Mucosa of rectum (tissue), 2 donors: ENCODE results near the gene MYO1A.
"Not testable (repeated sequence)": the region's sequence is repeated elsewhere in the genome, so short reads cannot be mapped to it uniquely, and the experiment has no call there.

ENCODE experiments used
- H3K27ac ChIP-seq, 2 donors: one replicate each; pipeline ENCODE4 v1.7.0; 2013; ENCODE audit warnings: inconsistent platforms in 2 of 2, low read depth in 2 of 2, low read length in 2 of 2
- H3K27me3 ChIP-seq, 2 donors: one replicate each; pipeline ENCODE4 v1.7.0; 2013; ENCODE audit warnings: low read length in 2 of 2; ENCODE audit not compliant: control insufficient read depth in 2 of 2, insufficient read depth in 2 of 2
- H3K36me3 ChIP-seq, 2 donors: one replicate each; pipeline ENCODE4 v1.7.0; 2013; ENCODE audit warnings: low read length in 2 of 2; ENCODE audit not compliant: control insufficient read depth in 2 of 2, insufficient read depth in 2 of 2
- H3K4me1 ChIP-seq, 2 donors: one replicate each; pipeline ENCODE4 v1.7.0; 2013; ENCODE audit warnings: low read length in 2 of 2, mild to moderate bottlenecking in 1 of 2; ENCODE audit not compliant: control insufficient read depth in 2 of 2, insufficient read depth in 2 of 2
- H3K4me3 ChIP-seq, 2 donors: one replicate each; pipeline ENCODE4 v1.7.0; 2013; ENCODE audit warnings: low read length in 2 of 2
- H3K9ac ChIP-seq, 2 donors: one replicate each; pipeline ENCODE4 v1.7.0; 2013; ENCODE audit warnings: low read length in 2 of 2, low read depth in 1 of 2, mild to moderate bottlenecking in 1 of 2
- H3K9me3 ChIP-seq, 2 donors: one replicate each; pipeline ENCODE4 v1.7.0; 2013; ENCODE audit warnings: low read length in 2 of 2; ENCODE audit not compliant: control insufficient read depth in 2 of 2
- donor health status: healthy.
- donor health status: Normal muscosa, but diverticular disease.

MYO1A gene

DNA sequence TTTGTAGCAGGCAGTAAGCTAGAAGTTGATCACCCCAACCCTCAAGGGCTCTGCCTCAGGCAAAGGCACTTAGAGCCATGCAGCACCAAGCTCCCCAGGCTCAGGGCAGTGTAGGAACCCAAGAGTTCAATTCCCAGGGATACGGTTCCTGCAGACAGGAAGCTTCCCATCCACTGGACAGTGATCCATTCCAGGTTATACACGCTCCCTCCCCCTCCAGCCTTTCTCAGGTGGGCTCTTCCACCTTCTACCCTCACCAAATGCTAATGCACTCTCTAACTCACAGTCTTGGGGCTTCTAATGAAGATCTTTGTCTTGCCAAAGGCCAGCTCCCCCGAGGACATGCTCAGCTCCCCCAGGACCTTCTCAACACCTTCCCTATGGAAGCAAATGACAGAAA is 12.7 kb downstream of the MYO1A start:
- H3K9ac ChIP-seq, result no peak overlapping the region
- H3K36me3 ChIP-seq, result peaks cover 49 to 52% of the 10 kb centered on the region in 2 donors
- no peaks in the 10 kb centered on the region for H3K4me1 ChIP-seq
- no peak overlapping the region for H3K4me3 ChIP-seq
- H3K9me3 ChIP-seq, result no peaks in the 10 kb centered on the region
- H3K27ac ChIP-seq, result no peak overlapping the region
- H3K27me3 ChIP-seq, result no peaks in the 10 kb centered on the region

DNA sequence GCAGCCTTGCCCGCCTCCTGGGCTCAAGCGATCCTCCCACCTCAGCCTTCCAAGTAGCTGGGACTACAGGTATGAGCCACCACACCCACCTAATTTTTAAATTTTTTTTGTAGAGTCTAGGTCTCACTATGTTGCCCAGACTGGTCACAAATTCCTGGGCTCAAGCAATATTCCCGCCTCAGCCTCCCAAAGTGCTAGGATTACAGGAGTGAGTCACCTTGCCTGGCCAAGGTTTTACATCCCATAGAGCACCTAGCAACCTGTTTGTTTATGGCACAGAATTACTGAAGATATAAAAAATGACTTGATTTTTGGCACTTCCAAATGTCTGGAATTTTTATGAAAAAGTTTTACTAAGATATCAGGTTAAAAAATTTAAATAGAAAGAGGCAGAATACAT is 16.5 kb downstream of the MYO1A start:
- Histone ChIP-seq H3K36me3 (peaks cover 50 to 64% of the 10 kb centered on the region in 2 donors), H3K27me3 (no peaks in the 10 kb centered on the region), H3K9me3 (no peaks in the 10 kb centered on the region), H3K4me3 (no peak overlapping the region), H3K4me1 (peaks cover 0 to 6% of the 10 kb centered on the region in 2 donors), H3K27ac (no peak overlapping the region), H3K9ac (no peak overlapping the region)

DNA sequence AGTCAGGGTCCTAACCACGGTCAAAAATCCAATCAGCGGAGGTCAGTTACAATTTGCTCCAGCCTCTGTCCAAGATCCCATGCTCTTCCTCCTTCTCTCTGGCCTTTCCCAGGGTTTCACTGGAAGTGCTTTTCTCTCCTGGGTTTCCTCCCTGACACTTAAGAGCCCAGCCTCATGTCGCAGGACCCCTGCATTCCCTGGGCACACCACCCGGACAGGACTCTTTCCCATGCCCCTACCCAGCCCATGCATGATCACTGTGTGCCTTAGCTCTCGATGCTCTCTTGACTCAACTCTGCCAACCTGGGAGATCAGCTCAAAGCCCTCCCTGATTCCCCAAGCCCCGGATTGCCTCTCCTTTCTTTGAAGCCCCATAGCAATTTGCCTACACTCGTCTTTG is 18.1 kb downstream of the MYO1A start:
- Histone ChIP-seq H3K4me1 (peaks cover 0 to 6% of the 10 kb centered on the region in 2 donors), H3K9me3 (no peaks in the 10 kb centered on the region), H3K36me3 (peaks cover 43 to 61% of the 10 kb centered on the region in 2 donors), H3K9ac (no peak overlapping the region), H3K27me3 (no peaks in the 10 kb centered on the region), H3K27ac (no peak overlapping the region), H3K4me3 (no peak overlapping the region)

DNA sequence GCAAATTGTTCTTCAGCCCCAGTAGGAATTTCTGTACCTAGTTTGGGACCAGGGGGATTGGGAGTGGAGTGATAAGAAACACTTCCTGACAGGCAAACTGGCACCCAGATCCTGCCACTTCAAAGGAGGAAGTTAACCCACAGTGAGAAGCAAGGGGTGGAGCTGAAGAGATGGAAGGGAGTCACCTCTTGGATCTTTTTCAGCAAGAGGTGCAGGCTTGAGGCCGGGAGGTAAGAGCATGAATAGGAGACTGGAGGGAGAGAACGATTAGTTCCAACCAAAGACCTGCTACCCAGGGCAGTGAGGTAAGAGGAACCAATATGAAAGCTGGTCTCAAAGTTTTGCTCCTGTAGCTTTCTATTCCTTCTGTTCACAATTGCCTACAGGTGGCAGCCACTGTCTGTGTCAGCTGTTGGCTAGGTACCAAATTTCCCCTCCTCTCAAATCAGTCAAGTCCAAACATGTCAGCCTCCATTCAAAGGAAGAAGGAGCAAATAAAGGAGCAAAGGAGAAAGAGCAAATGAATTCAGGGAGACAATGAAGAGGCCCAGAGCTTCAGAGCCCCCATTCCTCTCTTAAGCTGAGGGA is 18.7 kb downstream of the MYO1A start:
- H3K36me3 ChIP-seq, result peaks cover 47 to 58% of the 10 kb centered on the region in 2 donors
- no peaks in the 10 kb centered on the region for H3K9me3 ChIP-seq
- H3K27me3 ChIP-seq, result no peaks in the 10 kb centered on the region
- no peak overlapping the region for H3K27ac ChIP-seq
- H3K4me1 ChIP-seq, result peaks cover 0 to 6% of the 10 kb centered on the region in 2 donors
- H3K9ac ChIP-seq, result no peak overlapping the region
- no peak overlapping the region for H3K4me3 ChIP-seq

DNA sequence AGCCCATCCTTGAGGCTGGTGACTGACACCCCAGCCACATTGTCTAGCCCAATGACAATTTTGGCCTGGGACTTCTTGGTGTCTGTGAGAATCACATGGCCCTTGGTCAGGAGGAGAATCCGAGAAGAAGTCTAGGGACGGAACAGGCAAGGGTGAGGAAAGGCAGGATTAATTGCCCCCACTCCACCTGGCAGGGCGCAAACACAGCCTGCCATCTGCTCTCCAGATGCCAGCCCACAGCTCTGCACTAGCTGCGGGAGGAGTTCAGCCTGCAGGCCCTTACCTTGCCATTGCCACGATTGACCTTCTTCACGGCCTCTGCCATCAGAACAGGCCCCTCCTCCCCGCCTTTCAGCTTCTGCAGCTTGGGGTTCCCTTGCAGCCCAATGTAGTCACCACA is 20.5 kb downstream of the MYO1A start:
- Histone ChIP-seq H3K27me3 (no peaks in the 10 kb centered on the region), H3K9ac (no peak overlapping the region), H3K36me3 (peaks cover 40 to 49% of the 10 kb centered on the region in 2 donors), H3K4me3 (no peak overlapping the region), H3K4me1 (peaks cover 0 to 6% of the 10 kb centered on the region in 2 donors), H3K9me3 (no peaks in the 10 kb centered on the region), H3K27ac (no peak overlapping the region)

DNA sequence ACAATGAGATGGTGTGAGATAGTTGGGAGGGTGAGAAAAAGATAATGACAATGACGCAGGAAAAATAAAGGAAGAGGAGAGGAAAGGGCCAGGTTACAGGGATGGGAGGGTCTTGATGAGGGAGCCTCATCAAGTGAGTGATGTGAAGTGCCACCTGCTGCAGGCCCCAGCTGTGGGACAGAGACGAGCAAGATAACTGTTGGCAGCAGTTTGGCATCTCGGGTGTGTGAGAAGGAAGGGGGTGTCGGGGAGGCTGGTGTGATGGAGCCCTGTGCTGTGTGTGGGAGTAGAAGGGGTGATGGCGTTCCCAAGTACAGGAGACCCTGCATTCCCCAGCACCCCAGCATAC is 22.1 kb downstream of the MYO1A start:
- Histone ChIP-seq H3K9me3 (no peaks in the 10 kb centered on the region), H3K36me3 (peaks cover 36 to 44% of the 10 kb centered on the region in 2 donors), H3K27me3 (no peaks in the 10 kb centered on the region), H3K4me3 (no peak overlapping the region), H3K9ac (no peak overlapping the region), H3K27ac (no peak overlapping the region), H3K4me1 (peaks cover 0 to 6% of the 10 kb centered on the region in 2 donors)

DNA sequence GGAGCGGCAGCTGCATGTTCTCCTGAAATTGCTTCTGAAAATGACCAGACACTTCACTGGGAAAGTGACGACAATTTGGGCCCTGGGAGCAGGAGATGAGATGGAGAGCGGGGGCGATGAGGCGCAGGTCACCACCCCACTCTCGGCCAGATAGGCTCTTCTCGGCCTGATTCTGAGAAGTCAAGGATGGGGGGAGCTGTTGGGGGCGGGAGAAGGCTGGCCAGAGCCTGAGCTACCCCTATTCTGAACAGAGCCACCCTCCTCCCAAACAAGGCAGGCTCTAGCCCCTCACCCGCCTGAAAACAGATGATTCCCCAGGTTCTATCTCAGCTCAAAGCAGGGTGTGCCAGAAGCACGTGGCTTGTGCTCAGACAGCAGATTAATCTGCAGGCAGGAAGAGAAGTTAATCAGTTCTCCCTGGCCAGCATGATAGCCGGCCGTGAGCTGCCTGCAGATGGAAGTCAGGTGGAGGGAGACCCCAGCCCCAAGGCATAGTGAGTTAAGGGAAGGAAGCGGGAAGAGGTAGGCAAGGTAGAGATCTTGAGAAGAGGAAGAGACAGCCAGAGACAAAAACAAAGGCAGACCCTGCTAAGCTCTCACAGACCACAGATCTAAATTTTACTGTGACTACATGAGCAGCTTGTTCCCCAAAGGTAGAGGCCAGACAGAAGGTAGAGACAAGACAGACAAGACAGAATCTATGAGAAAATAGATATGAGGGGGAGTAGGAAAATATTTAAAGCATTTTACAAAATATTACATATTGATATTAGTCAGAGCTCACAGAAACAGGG is 22.7 kb downstream of the MYO1A start:
- Histone ChIP-seq H3K9ac (no peak overlapping the region), H3K9me3 (no peaks in the 10 kb centered on the region), H3K4me1 (peaks cover 0 to 6% of the 10 kb centered on the region in 2 donors), H3K36me3 (peaks cover 36 to 42% of the 10 kb centered on the region in 2 donors), H3K4me3 (no peak overlapping the region), H3K27ac (no peak overlapping the region), H3K27me3 (no peaks in the 10 kb centered on the region)

DNA sequence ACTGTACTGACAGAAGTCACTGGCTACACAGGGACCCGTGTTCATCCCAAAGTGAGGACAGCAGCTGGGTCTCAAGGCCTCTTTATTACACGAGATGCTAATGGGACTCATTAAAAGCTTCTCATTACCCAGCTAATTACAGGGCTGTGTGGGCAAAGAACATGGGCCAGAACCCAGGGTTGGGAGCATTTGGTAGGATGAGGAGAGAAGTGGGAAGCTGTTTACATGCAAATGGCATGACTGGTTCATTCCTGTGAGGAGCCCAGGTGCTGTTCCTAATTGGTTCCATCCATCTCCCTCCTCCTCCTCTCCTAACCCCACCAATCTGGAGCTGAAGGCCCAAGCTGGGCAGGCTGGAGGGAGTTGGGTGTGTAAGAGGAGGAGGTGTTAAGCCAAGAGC is 24.7 kb downstream of the MYO1A start:
- Histone ChIP-seq H3K4me3 (no peak overlapping the region), H3K27me3 (no peaks in the 10 kb centered on the region), H3K36me3 (peaks cover 30 to 31% of the 10 kb centered on the region in 2 donors), H3K9ac (no peak overlapping the region), H3K27ac (no peak overlapping the region), H3K9me3 (no peaks in the 10 kb centered on the region), H3K4me1 (no peaks in the 10 kb centered on the region)

DNA sequence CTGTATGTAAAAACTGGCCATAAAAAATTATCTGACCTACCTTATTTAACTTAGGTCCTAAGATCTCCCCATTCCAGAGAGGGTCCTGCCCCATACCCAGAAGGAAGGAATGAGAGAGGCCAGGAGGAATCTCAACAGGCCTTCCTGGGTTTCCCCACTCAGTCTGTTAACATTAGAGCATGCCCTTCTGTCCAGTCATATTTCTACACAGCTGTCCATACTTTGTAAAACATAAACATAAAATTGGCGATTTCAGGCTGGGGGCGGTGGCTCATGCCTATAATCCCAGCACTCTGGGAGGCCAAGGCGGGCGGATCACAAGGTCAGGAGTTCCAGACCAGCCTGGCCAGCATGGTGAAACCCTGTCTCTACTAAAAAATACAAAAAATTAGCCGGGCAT is 27.6 kb downstream of the MYO1A start:
- not testable (repeated sequence) for H3K9ac ChIP-seq, H3K27ac ChIP-seq, H3K9me3 ChIP-seq, H3K27me3 ChIP-seq, H3K4me1 ChIP-seq, H3K4me3 ChIP-seq, H3K36me3 ChIP-seq

DNA sequence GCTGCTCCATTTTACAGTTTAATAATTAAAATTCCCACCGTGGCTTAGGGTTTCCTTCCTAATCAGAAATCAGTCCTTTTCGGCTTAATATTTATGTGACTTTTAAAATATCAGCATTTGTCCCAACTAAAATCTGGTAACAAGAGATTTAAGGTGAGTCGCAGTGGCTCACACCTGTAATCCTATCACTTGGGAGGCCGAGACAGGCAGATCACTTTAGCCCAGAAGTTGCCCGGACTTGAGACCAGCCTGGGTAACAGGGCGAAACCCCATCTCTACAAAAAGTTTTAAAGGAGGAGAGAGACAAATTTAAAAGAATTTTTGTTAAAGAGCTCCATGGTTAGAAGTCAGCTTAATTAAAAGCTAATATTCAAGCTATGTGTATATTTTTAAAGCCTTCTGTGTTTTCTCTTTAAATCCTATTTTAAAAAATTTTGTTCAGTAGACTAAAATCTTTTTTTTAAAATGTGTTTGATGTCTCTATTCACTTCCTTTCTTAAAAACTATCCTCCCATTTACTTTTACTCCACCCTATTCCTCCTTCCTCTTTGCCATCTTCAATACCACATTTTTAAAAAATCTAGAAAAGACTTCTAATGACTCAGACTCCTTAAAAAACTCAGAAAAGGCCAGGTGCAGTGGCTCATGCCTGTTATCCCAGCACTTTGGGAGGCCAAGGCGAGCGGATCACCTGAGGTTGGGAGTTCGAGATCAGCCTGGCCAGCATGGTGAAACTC is 29.8 kb downstream of the MYO1A start:
- Histone ChIP-seq H3K9me3 (no peaks in the 10 kb centered on the region), H3K4me3 (no peak overlapping the region), H3K27ac (no peak overlapping the region), H3K4me1 (no peaks in the 10 kb centered on the region), H3K27me3 (no peaks in the 10 kb centered on the region), H3K36me3 (no peaks in the 10 kb centered on the region), H3K9ac (no peak overlapping the region)
